Neuron (in vitro differentiated cells): ENCODE data around the gene NCKAP5.

ENCODE experiments used
- H2AFZ ChIP-seq: one replicate; pipeline ENCODE4 v1.6.1; 2013; ENCODE audit warnings: low read depth, mild to moderate bottlenecking, inconsistent platforms, low read length, moderate library complexity
- H3K27me3 ChIP-seq: one replicate; pipeline ENCODE4 v1.6.1; 2013; ENCODE audit warnings: low read length; ENCODE audit not compliant: insufficient read depth
- H3K36me3 ChIP-seq: one replicate; pipeline ENCODE4 v1.6.1; 2013; ENCODE audit warnings: low read length; ENCODE audit not compliant: insufficient read depth
- H3K4me1 ChIP-seq: one replicate; pipeline ENCODE4 v1.6.1; 2013; ENCODE audit warnings: low read length; ENCODE audit not compliant: insufficient read depth
- H3K4me3 ChIP-seq: 2 replicates; pipeline ENCODE4 v1.5.1; 2013; ENCODE audit warnings: mild to moderate bottlenecking, low read length, moderate library complexity
- H3K9me3 ChIP-seq: one replicate; pipeline ENCODE4 v1.6.1; 2013; ENCODE audit warnings: low read length

The NCKAP5 gene

DNA sequence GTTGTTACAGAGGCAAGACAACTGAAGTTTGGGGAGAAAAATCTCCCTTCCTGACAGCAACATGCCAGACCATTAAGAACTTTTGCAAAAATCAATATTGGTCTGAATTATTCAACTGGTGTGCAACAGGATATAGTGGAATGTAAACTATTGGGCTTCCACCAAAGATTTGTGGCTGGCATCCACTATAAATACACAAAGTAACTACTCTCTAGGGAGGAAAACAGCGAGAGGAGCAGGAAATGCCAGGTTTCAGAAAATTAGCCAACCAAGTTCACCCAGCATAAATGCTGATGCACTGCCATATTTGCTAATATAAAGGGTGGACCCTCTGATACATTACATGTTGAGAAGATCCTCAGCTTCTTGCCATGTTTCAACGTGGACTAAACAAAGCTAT is 630.6 kb downstream of the NCKAP5 start:
- Histone ChIP-seq H3K27me3 (no peaks in the 10 kb centered on the region), H2AFZ (no peak overlapping the region), H3K4me1 (no peaks in the 10 kb centered on the region), H3K36me3 (no peaks in the 10 kb centered on the region), H3K4me3 (no peak overlapping the region), H3K9me3 (no peaks in the 10 kb centered on the region)

- no peaks in the 10 kb centered on the region for H3K9me3 ChIP-seq
Observed at GRCh38 chr2:132936791-132937190, 631.5 kb downstream of the NCKAP5 start.

DNA sequence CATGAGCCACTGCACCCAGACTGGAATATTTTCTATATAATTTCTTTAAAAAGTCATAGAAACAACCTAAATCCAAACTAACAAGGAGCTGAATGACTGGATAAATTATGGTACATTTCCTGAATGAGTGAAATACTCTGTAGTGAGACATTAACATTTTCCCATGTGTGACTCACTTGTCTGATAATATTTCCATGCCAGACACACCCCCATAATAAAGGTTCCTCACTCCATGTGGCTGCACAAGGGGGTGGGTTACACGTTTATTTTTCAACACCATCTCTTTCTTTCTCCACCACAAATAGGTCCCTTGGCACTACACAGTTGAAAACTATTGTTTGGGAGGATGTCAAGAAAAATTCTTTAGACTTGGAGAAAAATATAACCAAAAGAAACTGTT is 632.0 kb downstream of the NCKAP5 start:
- Histone ChIP-seq H3K4me3 (no peak overlapping the region), H3K27me3 (no peaks in the 10 kb centered on the region), H3K9me3 (no peaks in the 10 kb centered on the region), H2AFZ (no peak overlapping the region), H3K4me1 (no peaks in the 10 kb centered on the region), H3K36me3 (no peaks in the 10 kb centered on the region)

More at GRCh38 chr2:132936791-132937190, 631.5 kb downstream of the NCKAP5 start:
- H3K4me1 ChIP-seq = no peaks in the 10 kb centered on the region
- no peak overlapping the region for H2AFZ ChIP-seq
- no peaks in the 10 kb centered on the region for H3K36me3 ChIP-seq
- H3K27me3 ChIP-seq = no peaks in the 10 kb centered on the region
- no peak overlapping the region for H3K4me3 ChIP-seq

DNA sequence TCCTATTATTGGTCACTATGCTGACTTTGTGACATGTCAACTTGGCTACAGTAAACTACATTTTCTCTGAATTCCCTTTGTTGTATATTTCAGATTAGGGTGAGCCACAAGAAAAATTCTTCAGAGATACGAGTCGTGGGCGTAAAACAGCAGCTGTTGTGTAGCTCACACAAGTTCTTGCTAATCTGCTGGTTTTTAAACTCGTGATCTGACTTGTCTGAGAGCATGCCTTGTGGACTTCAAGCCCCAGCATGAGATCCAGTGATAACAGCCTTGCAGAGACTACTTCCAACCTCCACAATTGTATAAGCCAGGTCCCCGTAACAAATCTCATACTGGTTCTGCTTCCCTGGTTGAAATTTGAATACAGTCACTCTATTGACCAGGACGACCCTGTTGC is 638.5 kb downstream of the NCKAP5 start:
- Histone ChIP-seq H3K4me3 (no peak overlapping the region), H3K4me1 (no peaks in the 10 kb centered on the region), H3K36me3 (no peaks in the 10 kb centered on the region), H2AFZ (no peak overlapping the region), H3K9me3 (peaks cover 1% of the 10 kb centered on the region), H3K27me3 (no peaks in the 10 kb centered on the region)

- no peaks in the 10 kb centered on the region for H3K36me3 ChIP-seq
- H2AFZ ChIP-seq = no peak overlapping the region
- H3K27me3 ChIP-seq = no peaks in the 10 kb centered on the region
- no peak overlapping the region for H3K4me3 ChIP-seq
- peaks cover 1% of the 10 kb centered on the region for H3K9me3 ChIP-seq
- no peaks in the 10 kb centered on the region for H3K4me1 ChIP-seq
Observed at GRCh38 chr2:132923787-132924186, 644.5 kb downstream of the NCKAP5 start.

GRCh38 chr2:132915812-132916549 is 652.3 kb downstream of the NCKAP5 start:
- H3K4me1 ChIP-seq = no peaks in the 10 kb centered on the region

DNA sequence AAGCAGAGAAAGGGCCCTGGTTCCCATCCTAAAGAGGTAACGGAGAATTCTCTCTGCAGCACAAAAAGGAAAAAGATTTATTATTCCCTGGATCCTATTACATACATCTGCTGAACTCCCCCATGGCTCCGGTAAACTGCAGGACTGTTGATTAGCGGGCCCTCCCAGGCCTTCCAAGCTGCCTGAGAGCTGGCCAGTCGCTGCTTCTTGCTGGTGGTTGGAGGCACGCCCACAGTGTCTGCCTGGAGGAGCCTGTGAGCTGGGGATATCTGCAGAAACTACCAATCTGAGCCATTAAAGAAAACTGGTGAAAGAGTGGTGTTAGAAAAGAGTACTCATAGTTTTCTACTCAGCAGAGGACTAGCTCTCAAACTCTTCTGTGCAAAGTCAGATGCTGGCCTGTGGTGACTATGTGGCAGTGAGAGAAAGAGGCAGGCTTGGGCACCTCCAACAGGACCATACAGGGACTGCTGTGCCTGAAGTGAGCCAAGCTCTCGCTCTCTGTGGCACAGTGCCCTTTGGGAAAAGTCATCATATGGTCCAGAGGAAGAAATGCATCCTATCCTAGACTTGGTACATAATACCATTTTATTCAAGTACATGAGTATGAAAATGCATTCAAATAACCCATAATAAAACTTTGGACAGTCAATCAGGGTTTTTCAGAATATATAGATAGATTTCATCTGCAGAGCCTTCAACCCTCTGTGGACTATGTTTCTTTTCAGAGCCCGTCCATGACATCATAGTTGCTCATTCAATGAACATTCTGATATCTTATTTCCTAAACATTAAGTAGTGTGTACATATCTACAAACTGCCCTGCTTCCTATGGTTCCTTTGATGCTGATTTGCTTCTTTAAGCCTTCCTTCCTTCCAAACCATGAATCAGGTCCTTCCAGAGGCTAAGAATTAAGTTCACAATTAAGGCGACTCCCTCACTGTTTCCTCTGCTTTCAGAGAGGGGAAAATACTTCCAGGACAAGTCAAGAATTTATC is 656.2 kb downstream of the NCKAP5 start:
- Histone ChIP-seq H3K36me3 (no peaks in the 10 kb centered on the region), H2AFZ (no peak overlapping the region), H3K4me1 (no peaks in the 10 kb centered on the region), H3K4me3 (no peak overlapping the region), H3K27me3 (no peaks in the 10 kb centered on the region), H3K9me3 (no peaks in the 10 kb centered on the region)

More at GRCh38 chr2:132915812-132916549, 652.3 kb downstream of the NCKAP5 start:
- H2AFZ ChIP-seq = no peak overlapping the region
- no peak overlapping the region for H3K4me3 ChIP-seq
- H3K36me3 ChIP-seq = no peaks in the 10 kb centered on the region
- H3K9me3 ChIP-seq = no peaks in the 10 kb centered on the region
- H3K27me3 ChIP-seq = no peaks in the 10 kb centered on the region

DNA sequence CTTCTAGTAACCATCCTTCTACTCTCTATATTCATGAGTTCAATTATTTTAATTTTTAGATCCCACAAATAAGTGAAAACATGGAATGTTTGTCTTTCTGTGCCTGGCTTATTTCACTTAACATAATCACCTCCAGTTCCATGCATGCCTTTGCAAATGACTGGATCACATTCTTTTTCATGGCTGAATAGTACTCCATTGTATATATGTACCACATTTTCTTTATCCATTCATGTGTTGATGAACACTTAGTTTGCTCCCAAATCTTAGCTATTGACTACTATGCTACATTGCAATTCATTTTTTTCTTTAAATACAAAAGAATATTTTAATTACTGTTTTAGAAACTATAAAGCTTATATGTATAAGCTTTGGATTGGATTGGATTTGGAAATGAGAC is 657.8 kb downstream of the NCKAP5 start:
- H3K4me3 ChIP-seq = no peak overlapping the region
- H3K4me1 ChIP-seq = no peaks in the 10 kb centered on the region
- H3K36me3 ChIP-seq = no peaks in the 10 kb centered on the region
- no peaks in the 10 kb centered on the region for H3K9me3 ChIP-seq
- no peaks in the 10 kb centered on the region for H3K27me3 ChIP-seq
- H2AFZ ChIP-seq = no peak overlapping the region

DNA sequence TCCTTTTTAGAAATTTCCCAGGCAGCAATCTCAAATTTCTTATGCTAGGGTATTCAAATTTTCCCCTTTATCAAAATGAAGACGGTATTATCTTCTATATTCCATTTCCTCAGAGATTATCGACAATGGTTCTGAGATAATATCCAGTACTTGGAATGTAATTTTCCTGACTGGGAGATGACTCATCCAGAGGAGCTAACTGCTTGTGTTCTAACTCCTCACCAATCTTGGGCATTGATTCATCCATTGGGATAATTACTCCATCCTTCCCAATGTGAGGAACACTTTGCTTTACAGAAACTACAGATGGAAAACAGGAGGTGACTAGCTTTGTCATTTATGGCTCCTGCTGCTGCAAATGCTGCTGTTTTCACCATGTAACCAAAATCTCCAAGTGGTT is 658.8 kb downstream of the NCKAP5 start:
- Histone ChIP-seq H3K27me3 (no peaks in the 10 kb centered on the region), H3K9me3 (no peaks in the 10 kb centered on the region), H3K4me3 (no peak overlapping the region), H2AFZ (no peak overlapping the region), H3K36me3 (no peaks in the 10 kb centered on the region), H3K4me1 (no peaks in the 10 kb centered on the region)

DNA sequence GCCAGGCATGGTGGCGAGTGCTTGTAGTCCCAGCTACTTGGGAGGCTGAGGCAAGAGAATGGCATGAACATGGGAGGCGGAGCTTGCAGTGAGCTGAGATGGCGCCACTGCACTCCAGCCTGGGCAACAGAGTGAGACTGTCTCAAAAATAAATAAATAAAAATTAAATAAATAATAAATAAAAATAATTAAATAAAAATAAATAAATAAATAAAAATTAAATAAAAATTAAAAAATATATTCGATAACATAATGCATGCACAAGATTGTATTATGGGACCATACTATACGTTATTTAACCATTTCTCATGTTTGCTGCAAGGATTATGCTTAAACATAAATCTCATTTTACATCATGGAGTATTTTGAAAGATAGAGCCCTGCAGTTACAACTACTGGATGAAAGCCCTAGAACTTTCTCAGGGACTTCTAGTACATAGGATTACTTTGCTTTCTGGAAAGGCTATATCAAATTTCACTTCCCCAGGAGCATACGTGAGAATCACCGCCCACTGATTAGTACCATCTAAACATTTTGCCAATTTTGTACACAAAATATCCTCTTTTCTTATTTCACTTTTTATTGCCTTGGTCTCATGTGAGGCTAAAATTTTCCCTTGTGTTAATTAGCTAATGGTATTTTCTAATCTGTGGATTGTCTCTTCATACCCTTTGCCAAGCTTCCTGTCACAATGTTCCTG is 664.0 kb downstream of the NCKAP5 start:
- no peaks in the 10 kb centered on the region for H3K36me3 ChIP-seq
- no peaks in the 10 kb centered on the region for H3K27me3 ChIP-seq
- no peaks in the 10 kb centered on the region for H3K4me1 ChIP-seq
- H2AFZ ChIP-seq = no peak overlapping the region
- no peak overlapping the region for H3K4me3 ChIP-seq
- H3K9me3 ChIP-seq = no peaks in the 10 kb centered on the region

DNA sequence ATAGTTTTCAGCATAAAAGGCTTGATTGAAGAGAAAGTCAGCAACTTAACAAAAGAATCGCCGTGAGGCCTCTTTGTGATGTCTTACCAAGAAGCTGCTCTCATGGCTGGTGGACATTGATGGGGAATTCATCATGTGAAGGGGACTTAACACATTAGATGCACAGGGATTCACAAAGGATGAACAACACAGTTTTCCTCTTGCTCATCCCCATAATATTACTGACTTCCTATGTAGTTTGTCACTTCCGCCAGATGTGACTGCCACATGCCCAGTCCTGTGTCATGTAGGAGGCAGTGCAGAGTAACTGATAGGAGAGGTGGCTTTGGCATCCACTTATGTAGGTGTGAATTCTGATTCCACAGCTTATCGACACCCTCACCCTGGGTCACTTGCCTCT is 665.6 kb downstream of the NCKAP5 start:
- no peaks in the 10 kb centered on the region for H3K9me3 ChIP-seq
- no peaks in the 10 kb centered on the region for H3K4me1 ChIP-seq

DNA sequence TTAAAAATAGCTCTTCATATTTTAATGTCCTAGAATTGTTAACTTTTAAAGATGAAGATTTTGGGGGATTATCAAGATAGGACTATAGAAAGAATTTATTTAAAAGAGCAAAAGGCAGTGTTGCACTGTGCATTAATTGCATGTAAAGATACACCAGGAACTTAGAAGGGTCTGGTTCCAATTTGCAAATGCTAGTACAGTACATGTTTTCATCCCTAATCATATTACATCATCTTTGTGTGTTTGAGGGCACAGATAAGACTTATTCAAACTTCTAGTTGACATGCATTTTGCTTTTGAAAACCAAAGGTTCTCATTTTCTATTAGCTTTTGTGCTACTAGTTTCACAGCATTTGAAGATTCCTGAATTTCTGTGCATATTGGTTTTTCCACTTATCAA is 666.6 kb downstream of the NCKAP5 start:
- no peak overlapping the region for H2AFZ ChIP-seq
- no peaks in the 10 kb centered on the region for H3K36me3 ChIP-seq
- H3K4me1 ChIP-seq = no peaks in the 10 kb centered on the region
- no peak overlapping the region for H3K4me3 ChIP-seq
- H3K27me3 ChIP-seq = no peaks in the 10 kb centered on the region
- H3K9me3 ChIP-seq = no peaks in the 10 kb centered on the region

More for the DNA sequence above, 665.6 kb downstream of the NCKAP5 start:
- H2AFZ ChIP-seq = no peak overlapping the region
- no peak overlapping the region for H3K4me3 ChIP-seq
- no peaks in the 10 kb centered on the region for H3K27me3 ChIP-seq
- no peaks in the 10 kb centered on the region for H3K36me3 ChIP-seq

DNA sequence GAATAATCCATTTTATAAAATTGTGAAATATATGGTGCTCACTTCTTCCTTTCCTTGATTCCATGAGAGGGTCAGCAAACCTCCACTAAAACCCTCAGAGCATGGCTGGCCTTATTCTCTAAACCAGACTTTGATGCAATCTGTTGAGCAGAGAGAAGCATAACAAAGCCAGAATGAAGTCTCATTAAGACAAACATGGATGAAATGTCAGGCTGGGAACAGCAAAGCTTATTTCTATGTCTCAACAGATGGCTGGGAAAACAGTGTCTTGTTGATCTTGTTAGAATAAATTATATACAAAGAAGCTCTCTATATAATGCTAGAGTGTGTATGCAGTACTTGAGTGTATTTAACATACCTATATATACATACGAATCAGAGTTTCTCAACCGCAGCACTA is 671.2 kb downstream of the NCKAP5 start:
- H3K4me3 ChIP-seq = no peak overlapping the region
- no peaks in the 10 kb centered on the region for H3K27me3 ChIP-seq
- no peak overlapping the region for H2AFZ ChIP-seq
- no peaks in the 10 kb centered on the region for H3K9me3 ChIP-seq
- no peaks in the 10 kb centered on the region for H3K4me1 ChIP-seq
- H3K36me3 ChIP-seq = no peaks in the 10 kb centered on the region
